PFSK-1 (cell line): Measurements from ENCODE around the gene CCN5.

Experiments
- POLR2AphosphoS5 ChIP-seq: IDR thresholded peaks from 2 replicates; pipeline ENCODE4 v1.6.1; 2012; ENCODE audit warnings: low read depth, mild to moderate bottlenecking, control low read depth, low read length, moderate library complexity
- TAF1 ChIP-seq: IDR thresholded peaks from 2 replicates; pipeline ENCODE4 v1.6.1; 2012; ENCODE audit warnings: low read length, control low read depth, borderline replicate concordance; ENCODE audit not compliant: insufficient read depth
- TF ChIP-seq, protein P1 (sequence below), 2 experiments: IDR thresholded peaks; 2 replicates each; pipeline versions ENCODE4 v1.6.1 to v1.8.0; 2011 to 2012; ENCODE audit warnings: low read depth in 2 of 2, low read length in 2 of 2, control low read depth in 1 of 2, inconsistent platforms in 1 of 2, mild to moderate bottlenecking in 1 of 2, moderate library complexity in 1 of 2; ENCODE audit not compliant: insufficient read depth in 1 of 2

DNA sequence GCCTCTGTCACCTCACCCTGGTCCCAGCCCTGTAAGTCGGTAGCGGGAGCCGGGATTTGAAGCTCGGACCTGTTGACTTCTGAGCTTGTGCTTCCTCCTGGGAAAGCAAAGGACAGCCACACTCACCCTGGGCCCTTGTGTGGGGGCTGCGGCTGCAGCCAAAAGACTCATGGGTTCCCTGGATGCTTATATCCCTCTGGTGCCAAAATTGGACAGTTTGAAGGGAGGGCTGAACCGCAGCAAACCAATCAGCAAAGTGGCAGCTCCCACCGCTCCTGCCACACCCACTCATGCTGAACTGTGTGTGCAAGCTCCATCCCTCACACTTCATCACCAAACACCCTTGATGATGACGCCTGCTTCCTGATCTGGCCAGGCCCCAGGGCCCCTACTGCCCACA lies 3.9 kb upstream of the CCN5 start:
- no peak for TF ChIP-seq TAF1
- no peak for TF ChIP-seq POLR2AphosphoS5
- TF ChIP-seq, protein P1, sequence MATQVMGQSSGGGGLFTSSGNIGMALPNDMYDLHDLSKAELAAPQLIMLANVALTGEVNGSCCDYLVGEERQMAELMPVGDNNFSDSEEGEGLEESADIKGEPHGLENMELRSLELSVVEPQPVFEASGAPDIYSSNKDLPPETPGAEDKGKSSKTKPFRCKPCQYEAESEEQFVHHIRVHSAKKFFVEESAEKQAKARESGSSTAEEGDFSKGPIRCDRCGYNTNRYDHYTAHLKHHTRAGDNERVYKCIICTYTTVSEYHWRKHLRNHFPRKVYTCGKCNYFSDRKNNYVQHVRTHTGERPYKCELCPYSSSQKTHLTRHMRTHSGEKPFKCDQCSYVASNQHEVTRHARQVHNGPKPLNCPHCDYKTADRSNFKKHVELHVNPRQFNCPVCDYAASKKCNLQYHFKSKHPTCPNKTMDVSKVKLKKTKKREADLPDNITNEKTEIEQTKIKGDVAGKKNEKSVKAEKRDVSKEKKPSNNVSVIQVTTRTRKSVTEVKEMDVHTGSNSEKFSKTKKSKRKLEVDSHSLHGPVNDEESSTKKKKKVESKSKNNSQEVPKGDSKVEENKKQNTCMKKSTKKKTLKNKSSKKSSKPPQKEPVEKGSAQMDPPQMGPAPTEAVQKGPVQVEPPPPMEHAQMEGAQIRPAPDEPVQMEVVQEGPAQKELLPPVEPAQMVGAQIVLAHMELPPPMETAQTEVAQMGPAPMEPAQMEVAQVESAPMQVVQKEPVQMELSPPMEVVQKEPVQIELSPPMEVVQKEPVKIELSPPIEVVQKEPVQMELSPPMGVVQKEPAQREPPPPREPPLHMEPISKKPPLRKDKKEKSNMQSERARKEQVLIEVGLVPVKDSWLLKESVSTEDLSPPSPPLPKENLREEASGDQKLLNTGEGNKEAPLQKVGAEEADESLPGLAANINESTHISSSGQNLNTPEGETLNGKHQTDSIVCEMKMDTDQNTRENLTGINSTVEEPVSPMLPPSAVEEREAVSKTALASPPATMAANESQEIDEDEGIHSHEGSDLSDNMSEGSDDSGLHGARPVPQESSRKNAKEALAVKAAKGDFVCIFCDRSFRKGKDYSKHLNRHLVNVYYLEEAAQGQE (IDR thresholded peaks at IDR 0.05; ENCODE audit: insufficient read depth in 1 of 2, low read depth in 2 of 2, low read length in 2 of 2), result no peak
